ENCODE measurements around the gene CDCA8. TPM values are rescaled to one million over a fixed set of nuclear protein-coding genes. Genes with fewer than 3 reads are reported as not detected.

CDCA8 gene
- 46.5 to 51.6 TPM (median 50.2 TPM) in 5 replicates for total RNA-seq (2022; extraction: Qiagen RNA extraction; ENCODE audit: low read depth)

DNA sequence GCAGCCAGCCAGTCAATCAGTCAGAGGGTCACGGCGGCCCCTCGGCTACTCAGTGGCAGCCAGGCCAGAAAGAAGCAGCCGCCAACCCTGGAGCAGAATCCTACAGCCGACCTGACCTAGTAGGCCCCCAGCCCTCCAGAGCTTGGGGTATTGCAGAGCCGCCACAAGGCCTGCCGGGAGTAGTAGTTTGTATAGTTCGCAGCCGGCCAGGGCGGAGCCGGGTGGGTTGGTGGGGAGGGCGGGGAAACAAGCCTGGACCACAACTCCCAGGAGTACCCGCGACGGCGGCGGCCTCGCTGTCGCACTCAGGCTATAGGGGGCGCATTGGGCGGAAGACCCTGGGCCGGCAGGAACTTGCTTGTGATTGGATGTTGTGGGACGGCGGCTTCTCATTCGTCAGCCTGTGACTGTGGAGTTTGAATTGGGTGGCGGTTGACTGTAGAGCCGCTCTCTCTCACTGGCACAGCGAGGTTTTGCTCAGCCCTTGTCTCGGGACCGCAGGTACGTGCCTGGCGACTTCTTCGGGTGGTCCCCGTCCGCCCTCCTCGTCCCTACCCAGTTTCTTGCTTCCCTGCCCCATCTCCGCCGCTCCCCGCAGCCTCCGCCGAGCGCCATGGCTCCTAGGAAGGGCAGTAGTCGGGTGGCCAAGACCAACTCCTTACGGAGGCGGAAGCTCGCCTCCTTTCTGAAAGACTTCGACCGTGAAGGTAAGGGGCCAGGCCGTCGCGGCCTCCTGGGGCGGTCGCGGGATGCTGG is at the start of gene CDCA8:
TSS of gene CDCA8 (plus strand) at position 439 of the 756 bp plus-strand sequence. CDS start at position 614, 175 bp downstream.

Other genes with a start within 250 kb of the CDCA8 start
- gene ZC3H12A, start 217.9 kb upstream of the CDCA8 start, total RNA-seq (2022; extraction: Qiagen RNA extraction; ENCODE audit: low read depth), result 11.2 to 22.4 TPM (median 18.8 TPM) in 5 replicates
- gene MEAF6, start 177.8 kb upstream of the CDCA8 start, total RNA-seq (2022; extraction: Qiagen RNA extraction; ENCODE audit: low read depth), result 34.1 to 41.4 TPM (median 35.7 TPM) in 5 replicates
- gene SNIP1, start 138.2 kb upstream of the CDCA8 start, total RNA-seq (2022; extraction: Qiagen RNA extraction; ENCODE audit: low read depth), result 8.0 to 15.3 TPM (median 11.1 TPM) in 5 replicates
- gene DNALI1, start 135.6 kb upstream of the CDCA8 start, total RNA-seq (2022; extraction: Qiagen RNA extraction; ENCODE audit: low read depth), result 0.06 to 0.12 TPM in 2 of 5 replicates, not detected in the others
- gene GNL2, start 96.6 kb upstream of the CDCA8 start, total RNA-seq (2022; extraction: Qiagen RNA extraction; ENCODE audit: low read depth), result 54.1 to 70.9 TPM (median 61.7 TPM) in 5 replicates
- gene RSPO1, start 57.6 kb upstream of the CDCA8 start, total RNA-seq (2022; extraction: Qiagen RNA extraction; ENCODE audit: low read depth), result 0.03 to 0.15 TPM (median 0.09 TPM) in 4 of 5 replicates, not detected in the other
- 0.44 to 1.2 TPM (median 0.97 TPM) in 5 replicates for gene EPHA10, start 72.6 kb downstream of the CDCA8 start, total RNA-seq (2022; extraction: Qiagen RNA extraction; ENCODE audit: low read depth)
- gene MANEAL, start 101.3 kb downstream of the CDCA8 start, total RNA-seq (2022; extraction: Qiagen RNA extraction; ENCODE audit: low read depth), result 20.5 to 27.2 TPM (median 25.5 TPM) in 5 replicates
- gene C1orf122, start 115.3 kb downstream of the CDCA8 start, total RNA-seq (2022; extraction: Qiagen RNA extraction; ENCODE audit: low read depth), result 35.3 to 61.8 TPM (median 57.2 TPM) in 5 replicates
- gene YRDC, start 115.7 kb downstream of the CDCA8 start, total RNA-seq (2022; extraction: Qiagen RNA extraction; ENCODE audit: low read depth), result 11.9 to 22.3 TPM (median 20.5 TPM) in 5 replicates
- gene MTF1, start 167.1 kb downstream of the CDCA8 start, total RNA-seq (2022; extraction: Qiagen RNA extraction; ENCODE audit: low read depth), result 3.9 to 5.1 TPM (median 4.2 TPM) in 5 replicates

Data from A549 treated with RU486 at 1 μM for 4 hours (cell line).